GM12875 (cell line): ENCODE data around the gene TYR.
"Not testable (repeated sequence)": the region's sequence is repeated elsewhere in the genome, so short reads cannot be mapped to it uniquely, and the experiment has no call there.

Experiments used
- H3K4me3 ChIP-seq: one replicate; pipeline ENCODE4 v1.5.1; 2011; ENCODE audit warnings: low read depth, low read length, control low read depth
- TF ChIP-seq, protein P1 (sequence below): IDR thresholded peaks from 2 replicates; pipeline ENCODE4 v1.5.1; 2011; ENCODE audit warnings: low read depth, mild to moderate bottlenecking, control low read depth, inconsistent platforms, low read length, moderate library complexity, borderline replicate concordance; ENCODE audit not compliant: insufficient read depth

The TYR gene

DNA sequence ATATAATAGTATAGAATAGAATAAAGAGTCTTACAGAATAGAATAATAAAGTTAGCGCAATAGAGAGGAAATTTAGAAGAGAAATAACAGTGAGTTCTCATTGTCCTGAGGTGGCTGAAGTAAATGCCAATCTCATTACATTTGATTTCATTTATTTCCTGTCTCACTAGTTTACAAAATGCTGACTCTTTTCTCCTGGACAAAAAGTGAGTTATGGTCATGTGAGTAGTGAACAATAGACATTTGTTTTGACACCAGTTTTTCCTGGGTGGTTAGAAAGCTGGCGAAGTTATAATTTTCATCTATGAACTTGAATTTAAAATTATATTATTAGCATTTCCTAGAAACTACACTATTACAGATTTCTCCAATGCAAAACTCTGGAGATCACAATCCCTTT is 143.7 kb downstream of the TYR start:
- no peak overlapping the region for H3K4me3 ChIP-seq
- TF ChIP-seq, protein P1, sequence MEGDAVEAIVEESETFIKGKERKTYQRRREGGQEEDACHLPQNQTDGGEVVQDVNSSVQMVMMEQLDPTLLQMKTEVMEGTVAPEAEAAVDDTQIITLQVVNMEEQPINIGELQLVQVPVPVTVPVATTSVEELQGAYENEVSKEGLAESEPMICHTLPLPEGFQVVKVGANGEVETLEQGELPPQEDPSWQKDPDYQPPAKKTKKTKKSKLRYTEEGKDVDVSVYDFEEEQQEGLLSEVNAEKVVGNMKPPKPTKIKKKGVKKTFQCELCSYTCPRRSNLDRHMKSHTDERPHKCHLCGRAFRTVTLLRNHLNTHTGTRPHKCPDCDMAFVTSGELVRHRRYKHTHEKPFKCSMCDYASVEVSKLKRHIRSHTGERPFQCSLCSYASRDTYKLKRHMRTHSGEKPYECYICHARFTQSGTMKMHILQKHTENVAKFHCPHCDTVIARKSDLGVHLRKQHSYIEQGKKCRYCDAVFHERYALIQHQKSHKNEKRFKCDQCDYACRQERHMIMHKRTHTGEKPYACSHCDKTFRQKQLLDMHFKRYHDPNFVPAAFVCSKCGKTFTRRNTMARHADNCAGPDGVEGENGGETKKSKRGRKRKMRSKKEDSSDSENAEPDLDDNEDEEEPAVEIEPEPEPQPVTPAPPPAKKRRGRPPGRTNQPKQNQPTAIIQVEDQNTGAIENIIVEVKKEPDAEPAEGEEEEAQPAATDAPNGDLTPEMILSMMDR: no peak

DNA sequence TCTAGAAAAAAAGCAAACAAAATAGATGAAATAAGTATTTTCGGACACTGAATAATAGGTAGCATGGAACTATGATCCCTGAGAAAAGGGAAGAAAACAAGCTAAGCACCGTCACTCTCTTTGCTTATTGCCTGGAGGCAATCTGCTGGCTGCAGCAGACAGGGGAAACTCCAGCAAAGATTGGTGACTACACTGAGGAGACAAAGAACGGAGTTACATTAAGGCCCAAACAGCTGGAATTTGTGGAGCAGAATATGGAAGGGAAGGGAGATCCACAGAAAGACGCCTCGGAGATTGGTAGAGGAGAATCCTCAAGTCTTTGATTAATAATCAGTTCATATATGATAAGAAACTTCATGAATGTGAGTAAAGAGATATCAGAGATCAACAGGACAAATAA is 150.2 kb downstream of the TYR start:
- H3K4me3 ChIP-seq: no peak overlapping the region
- TF ChIP-seq, protein P1: no peak

DNA sequence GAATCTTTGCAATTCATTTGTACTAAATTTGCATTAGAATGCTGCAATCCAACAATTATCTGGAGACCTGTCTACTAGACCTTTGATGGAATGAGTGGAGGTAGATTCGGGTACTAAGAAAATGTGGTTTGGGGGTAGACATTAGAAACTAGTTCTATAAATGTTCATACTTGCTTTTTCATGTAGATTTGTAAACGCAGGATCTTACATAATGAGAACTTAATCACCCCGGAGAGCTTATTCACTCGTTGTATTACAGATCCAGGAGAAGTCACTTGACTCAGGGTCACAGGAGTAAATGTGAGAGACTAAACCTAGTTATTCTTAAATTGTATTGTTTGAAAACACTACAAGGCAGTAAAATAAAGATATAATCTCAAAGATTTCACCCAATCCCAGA is 154.3 kb downstream of the TYR start:
- not testable (repeated sequence) for H3K4me3 ChIP-seq

DNA sequence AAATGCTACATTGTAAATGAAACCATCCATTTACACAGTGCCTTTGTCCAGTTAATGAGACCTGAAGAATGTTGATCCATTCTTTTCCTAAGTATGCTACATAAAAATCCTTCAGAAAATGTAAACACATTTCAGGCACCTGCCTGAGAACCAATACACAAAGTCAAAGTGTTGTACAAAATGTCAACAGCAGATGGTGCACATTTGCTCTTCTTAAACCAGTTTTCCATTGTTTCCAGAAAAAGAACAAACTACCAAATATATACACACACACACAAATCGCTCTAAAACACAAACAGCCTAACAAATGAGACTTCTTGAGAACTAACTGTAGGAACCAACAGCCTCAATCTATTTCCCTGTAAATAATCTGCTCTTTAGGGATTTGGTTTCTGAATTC is 156.0 kb downstream of the TYR start:
- H3K4me3 ChIP-seq: not testable (repeated sequence)

DNA sequence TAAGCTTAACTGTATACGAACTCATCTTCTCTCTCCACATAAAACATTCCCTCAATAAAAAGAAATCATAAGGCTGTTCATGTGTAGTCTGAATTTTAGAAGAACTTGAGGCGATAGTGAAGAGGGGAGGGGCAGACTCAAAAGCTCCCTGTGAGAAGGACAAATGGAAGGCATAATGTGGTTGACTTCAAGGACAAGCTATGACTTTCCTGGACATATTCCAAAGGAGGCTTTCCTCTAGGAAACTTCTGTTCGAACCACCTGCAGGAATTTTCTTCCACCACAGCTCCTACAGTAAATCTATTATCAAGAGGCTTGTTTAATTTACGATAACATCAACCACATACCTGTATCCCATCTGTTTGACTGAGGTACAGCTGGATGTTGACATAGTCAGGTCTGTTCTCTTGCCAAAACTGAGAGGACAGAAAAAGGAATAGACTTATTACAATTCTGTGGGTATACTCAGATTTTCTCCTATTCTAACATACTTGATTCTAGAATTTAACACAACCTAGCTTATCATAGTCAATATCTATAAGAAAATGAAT is 159.5 kb downstream of the TYR start:
- H3K4me3 ChIP-seq: not testable (repeated sequence)

DNA sequence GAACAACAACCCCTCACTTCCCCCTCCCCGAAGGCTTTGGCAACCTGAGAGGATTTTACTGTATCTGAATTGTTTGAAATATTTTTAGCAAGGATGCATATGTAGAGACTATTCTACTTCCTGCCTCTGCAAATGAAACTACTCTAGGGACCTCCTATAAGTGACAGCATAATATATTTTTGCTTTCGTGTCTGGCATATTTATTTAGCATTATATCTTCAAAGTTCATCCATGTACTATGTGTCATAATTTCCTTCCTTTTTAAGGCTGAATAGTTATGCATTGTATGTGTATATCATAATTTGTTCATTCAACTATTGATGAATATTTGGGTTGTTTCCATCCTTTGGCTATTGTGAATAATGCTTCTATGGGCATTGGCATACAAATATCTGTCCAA is 160.4 kb downstream of the TYR start:
- H3K4me3 ChIP-seq: not testable (repeated sequence)

DNA sequence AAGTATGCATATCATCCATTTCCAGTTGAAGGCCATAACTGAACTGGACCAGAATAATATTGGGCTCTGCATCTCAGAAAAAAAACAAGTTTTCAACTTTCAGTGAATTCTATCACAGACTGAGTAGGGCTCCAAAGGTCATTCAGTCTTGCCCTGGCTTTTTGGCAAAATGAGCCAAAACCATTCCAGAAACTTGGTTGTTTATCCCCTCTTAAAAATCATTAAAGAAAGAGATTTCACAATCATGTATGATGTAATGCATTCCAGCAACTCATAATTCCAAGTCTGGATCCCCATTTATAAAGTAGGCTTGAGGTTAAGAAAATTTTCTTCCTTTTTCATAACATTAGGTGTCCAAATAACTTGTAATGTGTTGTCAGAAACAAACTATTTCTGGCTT is 162.8 kb downstream of the TYR start:
- H3K4me3 ChIP-seq: not testable (repeated sequence)

DNA sequence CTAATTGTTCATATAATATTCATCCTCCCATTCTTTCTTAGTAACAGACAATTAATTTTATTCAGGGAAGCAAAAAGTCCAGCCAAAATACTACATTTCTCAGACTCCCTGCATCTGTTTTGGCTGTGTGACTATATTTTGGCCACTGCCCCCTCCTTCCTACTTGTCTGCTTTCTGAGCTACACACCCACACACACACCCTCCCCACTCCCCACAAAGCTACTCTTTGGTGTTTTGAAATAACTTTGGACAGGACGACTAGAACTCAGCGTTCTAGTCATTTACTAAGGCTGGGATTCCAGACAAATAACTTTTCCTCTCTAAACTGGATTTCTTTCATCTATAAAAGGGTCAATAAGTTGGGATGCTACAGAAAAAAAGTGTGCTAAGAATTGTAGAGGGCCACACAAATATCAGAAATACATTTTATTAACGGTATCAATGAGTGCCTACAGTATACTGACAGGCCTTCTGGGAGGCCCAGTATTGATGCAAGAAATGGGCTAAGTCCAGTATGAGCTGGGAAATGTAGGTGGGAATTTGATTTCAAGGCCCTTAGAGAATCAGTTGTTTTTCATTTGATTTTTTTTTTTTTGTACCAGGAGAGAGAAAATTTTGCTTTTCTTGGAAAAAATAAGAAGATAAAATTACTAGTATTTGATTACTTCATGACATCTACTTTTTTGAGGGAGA is 165.4 kb downstream of the TYR start:
- H3K4me3 ChIP-seq: not testable (repeated sequence)
